Activated naive CD8-positive, alpha-beta T cell (primary cell): Measurements from ENCODE around the gene CIAO1.

Experiments used
- H3K27ac Mint-ChIP-seq: one replicate; pipeline ENCODE4 v1.8.0; 2021; ENCODE audit warnings: mixed read lengths
- H3K27me3 Mint-ChIP-seq: one replicate; pipeline ENCODE4 v1.8.0; 2021; ENCODE audit warnings: mixed read lengths
- H3K36me3 Mint-ChIP-seq: one replicate; pipeline ENCODE4 v1.8.0; 2021; ENCODE audit warnings: mixed read lengths
- H3K4me1 Mint-ChIP-seq: one replicate; pipeline ENCODE4 v1.8.0; 2021; ENCODE audit warnings: low read depth, mixed read lengths
- H3K4me3 Mint-ChIP-seq: one replicate; pipeline ENCODE4 v1.8.0; 2021; ENCODE audit warnings: mild to moderate bottlenecking, mixed read lengths
- H3K9me3 Mint-ChIP-seq: one replicate; pipeline ENCODE4 v1.8.0; 2021; ENCODE audit warnings: low read depth, mixed read lengths

Gene CIAO1

DNA sequence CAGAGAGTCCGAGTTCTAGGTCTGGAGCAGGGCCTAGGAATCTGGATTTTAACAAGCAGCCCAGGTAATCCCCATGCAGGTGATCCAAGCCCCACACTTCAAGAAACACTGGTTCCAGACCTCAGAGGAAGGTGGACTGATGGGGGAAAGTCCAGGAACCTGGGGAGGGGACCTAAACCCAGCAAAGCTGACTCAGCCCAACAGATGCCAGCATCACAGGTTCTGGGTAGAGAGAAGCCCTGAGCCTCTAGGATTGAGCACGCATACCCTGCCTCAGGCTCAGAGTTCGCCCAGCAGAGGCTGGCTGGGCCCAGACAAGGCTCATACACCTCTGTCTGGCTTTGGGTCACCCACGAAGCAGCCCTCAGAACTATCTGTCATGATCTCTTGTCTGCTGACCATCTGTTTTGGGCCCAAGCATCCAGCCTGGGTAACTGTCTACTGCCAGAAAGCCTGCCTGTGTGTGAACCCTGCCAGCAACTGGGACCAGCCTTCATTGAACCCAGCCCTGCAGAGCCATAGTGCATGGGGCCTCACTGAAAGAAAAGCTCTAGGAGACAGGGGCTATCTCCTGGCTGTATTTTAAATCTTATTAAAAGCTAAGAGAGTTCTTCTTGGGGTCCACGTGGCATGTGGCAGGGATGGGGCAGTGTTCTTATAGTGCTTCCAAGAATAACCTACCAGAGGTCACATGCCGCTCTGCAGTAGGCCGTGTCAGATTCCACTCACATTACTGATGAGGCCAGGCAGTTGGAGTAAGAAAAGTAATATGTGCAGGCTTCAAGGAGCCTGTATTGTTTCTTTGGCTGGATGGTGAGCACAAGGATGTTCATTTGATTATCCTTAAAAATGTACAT is 7.6 kb upstream of the CIAO1 start:
- H3K27ac Mint-ChIP-seq = peak overlapping the region; percentile 50
- no peaks in the 10 kb centered on the region for H3K27me3 Mint-ChIP-seq
- H3K9me3 Mint-ChIP-seq = no peaks in the 10 kb centered on the region
- H3K4me3 Mint-ChIP-seq = peak overlapping the region; percentile 32
- peaks cover 83% of the 10 kb centered on the region for H3K4me1 Mint-ChIP-seq
- peaks cover 3% of the 10 kb centered on the region for H3K36me3 Mint-ChIP-seq

DNA sequence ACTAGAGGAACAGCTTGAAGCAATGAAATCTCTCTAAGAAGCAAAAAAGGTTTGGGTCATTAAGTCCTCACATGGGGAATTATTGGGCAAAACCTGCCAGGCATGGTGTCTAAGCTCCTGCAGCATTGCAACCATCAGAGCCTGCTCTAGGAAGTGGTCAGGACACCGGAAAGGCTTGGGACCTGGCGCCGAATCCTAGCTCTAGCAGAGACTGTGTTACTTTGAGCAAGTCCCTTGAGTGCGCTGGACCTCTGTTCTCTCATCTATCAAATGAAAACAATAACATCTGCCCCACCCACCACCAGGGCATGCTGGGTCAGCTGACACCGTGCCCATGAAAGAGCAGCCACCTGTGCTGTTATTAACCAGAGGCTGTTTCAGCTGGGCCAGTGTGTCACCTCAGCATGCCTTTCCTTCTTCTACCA is 6.5 kb upstream of the CIAO1 start:
- Mint-ChIP-seq H3K4me1 (peaks cover 87% of the 10 kb centered on the region), H3K9me3 (no peaks in the 10 kb centered on the region), H3K27me3 (no peaks in the 10 kb centered on the region), H3K36me3 (peaks cover 3% of the 10 kb centered on the region), H3K27ac (peak overlapping the region; percentile 78), H3K4me3 (no peak overlapping the region)

DNA sequence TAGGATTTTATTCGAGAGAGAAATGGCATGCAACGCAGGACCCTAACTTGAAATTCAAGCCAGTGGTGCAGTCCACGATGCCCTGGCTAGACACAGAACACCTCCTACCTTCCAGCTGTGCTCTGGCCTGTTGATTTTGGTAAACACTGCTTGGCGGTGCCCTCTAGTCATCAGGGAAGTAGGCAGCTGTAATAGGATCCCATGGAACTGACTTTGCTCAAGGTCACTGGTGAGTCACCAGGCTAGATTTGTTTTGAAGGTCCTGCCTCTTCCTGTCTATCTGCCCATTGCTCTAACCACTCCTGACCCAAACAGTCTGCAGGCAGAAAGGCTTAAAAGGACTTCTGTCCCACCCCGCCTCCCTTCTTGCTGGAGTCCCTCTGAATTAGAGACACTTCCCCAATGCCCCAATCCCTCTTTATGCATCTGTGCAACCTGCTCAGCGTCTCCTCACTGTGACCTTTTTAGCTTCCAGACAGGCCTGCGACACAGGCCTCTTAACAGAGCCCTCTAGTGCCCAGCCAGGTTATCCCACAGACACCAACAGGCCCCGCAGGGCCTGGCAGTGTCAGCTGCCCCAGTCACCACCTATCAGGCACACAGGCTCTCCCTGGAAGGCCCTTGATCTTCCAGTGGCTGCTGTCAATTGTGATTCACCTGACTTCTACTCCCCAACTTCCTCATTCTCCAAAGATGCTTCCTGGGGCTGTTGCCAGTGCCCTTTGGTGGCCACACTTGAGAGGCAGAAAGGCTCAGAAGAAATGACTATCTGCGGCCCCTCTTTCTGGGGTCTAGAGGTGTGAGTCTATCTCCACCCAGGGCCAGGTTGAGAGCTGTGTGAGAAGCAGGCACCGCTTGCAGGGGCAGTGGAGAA is 5.4 kb upstream of the CIAO1 start:
- H3K27me3 Mint-ChIP-seq = no peaks in the 10 kb centered on the region
- peaks cover 2% of the 10 kb centered on the region for H3K36me3 Mint-ChIP-seq
- H3K27ac Mint-ChIP-seq = peak overlapping the region; percentile 78
- no peaks in the 10 kb centered on the region for H3K9me3 Mint-ChIP-seq
- H3K4me1 Mint-ChIP-seq = peaks cover 79% of the 10 kb centered on the region
- H3K4me3 Mint-ChIP-seq = peak overlapping the region; percentile 20

DNA sequence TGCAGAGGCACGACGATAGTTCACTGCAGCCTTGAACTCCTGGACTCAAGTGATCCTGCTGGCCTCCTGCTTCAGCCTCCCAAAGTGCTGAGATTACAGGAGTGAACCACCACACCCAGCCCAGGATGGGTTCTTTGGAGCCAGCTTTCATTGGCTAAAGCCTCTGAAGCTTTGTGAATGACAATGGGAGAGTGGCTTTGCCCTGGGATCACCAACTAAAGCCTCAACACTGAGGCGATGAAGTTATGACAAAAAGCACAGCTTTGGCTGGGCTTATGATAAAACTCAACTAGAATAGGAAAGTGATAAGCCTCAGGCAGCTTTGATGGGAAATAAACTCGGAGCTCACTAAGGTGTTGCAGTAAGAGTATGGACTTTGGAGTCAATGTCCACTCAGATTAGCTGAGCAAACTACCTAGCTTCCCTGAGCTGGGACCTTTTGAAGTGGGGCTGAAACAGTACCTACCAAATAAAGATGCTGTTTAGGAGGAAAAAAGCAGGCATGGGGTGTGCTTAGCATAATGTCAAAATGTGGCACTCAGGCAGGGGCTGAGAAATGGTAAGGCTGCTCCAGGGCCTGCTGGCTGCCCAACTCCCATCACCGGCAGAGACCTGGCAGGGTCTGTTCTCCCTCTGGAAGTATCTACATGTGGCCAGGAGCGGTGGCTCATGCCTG is 4.6 kb upstream of the CIAO1 start:
- Mint-ChIP-seq H3K4me3 (no peak overlapping the region), H3K27me3 (no peaks in the 10 kb centered on the region), H3K27ac (no peak overlapping the region), H3K4me1 (peaks cover 75% of the 10 kb centered on the region), H3K36me3 (peaks cover 2% of the 10 kb centered on the region), H3K9me3 (no peaks in the 10 kb centered on the region)

DNA sequence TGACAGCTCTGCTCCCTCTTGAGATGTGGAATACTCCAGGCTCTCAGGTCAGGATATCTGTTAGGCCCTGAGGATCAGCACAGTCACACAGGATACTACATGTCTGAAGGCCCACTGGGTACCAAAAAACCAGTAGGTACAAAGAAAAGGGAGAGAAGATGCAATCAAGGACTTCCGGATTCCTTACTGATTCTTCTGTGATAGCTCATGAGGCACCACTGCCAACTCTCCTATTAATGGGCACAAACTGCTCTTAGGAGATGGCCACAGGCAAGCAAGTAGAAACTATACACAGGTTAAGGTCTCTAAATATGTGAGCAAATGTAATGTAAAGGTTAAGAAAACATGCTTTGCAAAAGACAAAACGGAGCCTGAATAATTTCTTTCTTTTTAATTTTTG is 3.7 kb upstream of the CIAO1 start:
- peaks cover 71% of the 10 kb centered on the region for H3K4me1 Mint-ChIP-seq
- H3K4me3 Mint-ChIP-seq = no peak overlapping the region
- H3K36me3 Mint-ChIP-seq = peaks cover 2% of the 10 kb centered on the region
- no peaks in the 10 kb centered on the region for H3K9me3 Mint-ChIP-seq
- no peak overlapping the region for H3K27ac Mint-ChIP-seq
- no peaks in the 10 kb centered on the region for H3K27me3 Mint-ChIP-seq

DNA sequence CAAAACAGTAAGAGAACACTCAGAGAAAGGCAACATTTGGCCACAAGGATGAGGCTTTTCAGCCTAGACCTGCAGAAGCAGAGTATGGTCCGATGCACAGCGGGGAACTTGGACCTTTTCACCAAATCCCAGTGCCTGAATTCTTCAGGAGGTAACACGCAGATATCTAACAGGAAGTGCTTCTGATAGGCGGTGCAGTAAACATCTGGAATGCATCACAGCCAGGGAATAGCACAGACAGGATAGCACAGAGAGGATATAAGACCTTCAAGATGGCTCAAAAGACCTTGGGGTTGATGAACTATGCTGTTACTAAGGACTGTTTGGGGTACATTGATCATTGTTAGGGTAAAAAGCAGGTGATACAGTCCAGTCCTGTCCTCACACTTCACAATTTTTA is 1.9 kb upstream of the CIAO1 start:
- Mint-ChIP-seq H3K36me3 (peaks cover 11% of the 10 kb centered on the region), H3K27me3 (no peaks in the 10 kb centered on the region), H3K27ac (peak overlapping the region; percentile 18), H3K4me1 (peaks cover 69% of the 10 kb centered on the region), H3K4me3 (peak overlapping the region; percentile 88), H3K9me3 (no peaks in the 10 kb centered on the region)

DNA sequence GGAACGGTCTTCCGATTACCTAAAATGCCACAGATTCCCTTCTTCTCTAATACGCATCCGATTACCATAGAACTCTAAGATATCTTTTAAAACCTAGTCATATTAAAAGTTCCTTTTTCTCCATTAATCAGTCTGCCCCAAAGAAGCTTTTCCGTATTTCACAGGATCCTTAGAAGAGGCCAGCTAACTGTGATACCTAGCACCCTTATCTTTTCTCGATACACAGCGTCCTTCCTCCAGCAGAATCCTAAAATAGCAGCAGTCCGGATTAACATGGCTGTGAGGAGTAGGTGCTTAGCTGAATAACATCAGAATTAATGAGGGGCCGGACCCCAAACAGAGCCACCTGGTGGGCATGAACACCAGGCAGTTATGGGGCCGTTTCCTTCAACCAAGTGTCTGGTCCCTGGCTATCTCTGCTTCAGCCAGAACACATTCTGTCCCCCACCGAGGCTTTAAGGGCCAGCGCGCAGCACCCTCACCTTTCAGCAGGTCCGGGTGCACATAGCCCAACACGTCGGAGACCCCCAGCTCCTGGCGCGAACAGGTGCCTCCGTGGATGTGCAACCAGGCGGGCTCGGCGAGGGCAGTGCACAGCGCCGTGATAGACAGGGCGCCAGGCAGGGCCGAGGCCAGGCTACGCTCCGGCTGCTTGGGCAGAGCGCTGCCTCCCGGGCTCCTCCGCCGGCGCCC is 1.2 kb upstream of the CIAO1 start:
- Mint-ChIP-seq H3K27me3 (no peaks in the 10 kb centered on the region), H3K9me3 (no peaks in the 10 kb centered on the region), H3K4me3 (peak overlapping the region; percentile 88), H3K4me1 (peaks cover 62% of the 10 kb centered on the region), H3K36me3 (peaks cover 11% of the 10 kb centered on the region), H3K27ac (peak overlapping the region; percentile 37)

DNA sequence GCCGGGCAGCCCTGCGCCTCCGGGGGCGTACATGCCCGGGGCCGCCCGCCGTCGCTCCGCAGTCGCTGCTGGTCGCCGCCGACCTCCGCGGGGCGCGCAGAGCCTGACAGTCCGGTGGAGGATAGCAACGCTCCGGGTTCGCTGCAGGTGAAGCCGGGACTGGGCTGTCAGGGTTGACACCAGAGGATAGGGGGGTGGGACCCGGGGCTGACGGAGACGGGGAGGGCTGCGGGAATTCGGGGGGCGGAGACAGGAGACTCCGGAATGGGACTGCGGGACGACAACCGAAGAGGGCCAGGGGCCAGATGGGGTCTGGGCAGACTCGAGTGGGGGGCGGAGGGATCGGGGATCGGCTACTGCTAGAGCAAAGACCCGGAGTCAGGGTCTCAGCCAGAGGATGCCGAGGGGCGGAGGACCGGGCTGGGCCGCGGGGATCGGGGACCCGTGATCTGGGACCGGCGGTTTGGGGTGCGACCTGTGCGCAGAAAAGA is 631 bp upstream of the CIAO1 start:
- Mint-ChIP-seq H3K27me3 (no peaks in the 10 kb centered on the region), H3K4me3 (peak overlapping the region; percentile 97), H3K36me3 (peaks cover 11% of the 10 kb centered on the region), H3K4me1 (peaks cover 56% of the 10 kb centered on the region), H3K27ac (no peak overlapping the region), H3K9me3 (no peaks in the 10 kb centered on the region)

DNA sequence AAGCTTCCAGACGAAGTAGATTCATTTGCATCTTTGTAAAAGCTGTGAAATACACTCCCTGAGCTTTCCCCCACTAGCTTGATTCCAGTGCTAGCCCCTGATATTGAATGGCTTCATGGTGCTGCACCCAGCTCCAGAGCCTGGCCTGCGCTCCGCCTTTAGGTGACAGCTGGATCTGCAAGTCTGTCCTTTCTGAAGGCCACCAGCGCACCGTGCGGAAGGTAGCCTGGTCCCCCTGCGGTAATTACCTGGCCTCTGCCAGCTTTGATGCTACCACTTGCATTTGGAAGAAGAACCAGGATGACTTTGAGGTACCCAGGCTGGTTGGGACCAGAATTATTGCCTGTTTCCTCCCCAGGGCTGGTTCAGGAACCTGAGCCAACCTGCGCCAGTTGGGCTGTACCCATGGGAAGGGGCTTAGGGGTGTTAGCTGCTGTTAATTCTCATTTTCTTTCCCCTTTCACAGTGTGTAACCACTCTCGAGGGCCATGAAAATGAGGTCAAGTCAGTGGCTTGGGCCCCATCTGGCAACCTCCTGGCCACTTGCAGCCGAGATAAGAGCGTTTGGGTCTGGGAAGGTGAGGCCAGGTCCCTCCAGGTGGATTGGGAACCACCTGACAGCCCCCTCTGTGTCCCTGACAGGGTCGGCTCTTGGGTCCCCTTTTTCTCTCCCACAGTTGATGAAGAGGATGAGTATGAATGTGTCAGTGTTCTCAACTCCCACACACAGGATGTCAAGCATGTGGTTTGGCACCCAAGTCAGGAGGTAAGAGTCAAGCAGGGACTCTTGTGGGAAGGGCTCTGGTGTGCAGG is 1.3 kb downstream of the CIAO1 start:
- Mint-ChIP-seq H3K9me3 (no peaks in the 10 kb centered on the region), H3K4me3 (peak overlapping the region; percentile 97), H3K36me3 (peaks cover 11% of the 10 kb centered on the region)

DNA sequence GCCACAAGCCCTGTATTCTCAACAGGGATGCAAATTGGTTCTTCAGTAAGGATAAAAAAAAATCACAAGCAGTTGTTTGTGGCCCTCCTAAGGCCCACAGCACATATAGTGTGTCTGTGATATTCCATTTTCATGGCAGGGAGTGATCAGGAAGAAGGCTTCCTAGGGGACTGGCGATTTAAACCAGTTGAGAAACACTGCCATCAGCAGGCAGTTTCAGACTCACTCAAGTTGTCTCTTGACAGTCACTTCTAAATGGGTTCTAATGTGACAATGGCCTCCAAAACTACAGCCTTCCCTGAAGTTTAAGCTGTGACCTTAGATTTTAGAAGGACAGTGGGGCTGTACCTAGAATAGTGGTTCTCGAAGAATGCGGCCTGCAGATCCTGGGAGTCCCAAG is 6.0 kb downstream of the CIAO1 start:
- Mint-ChIP-seq H3K4me1 (peaks cover 18% of the 10 kb centered on the region), H3K27ac (no peak overlapping the region)

More for the DNA sequence above, 1.3 kb downstream of the CIAO1 start:
- no peaks in the 10 kb centered on the region for H3K27me3 Mint-ChIP-seq
- H3K4me1 Mint-ChIP-seq = peaks cover 44% of the 10 kb centered on the region
- peak overlapping the region; percentile 81 for H3K27ac Mint-ChIP-seq

DNA sequence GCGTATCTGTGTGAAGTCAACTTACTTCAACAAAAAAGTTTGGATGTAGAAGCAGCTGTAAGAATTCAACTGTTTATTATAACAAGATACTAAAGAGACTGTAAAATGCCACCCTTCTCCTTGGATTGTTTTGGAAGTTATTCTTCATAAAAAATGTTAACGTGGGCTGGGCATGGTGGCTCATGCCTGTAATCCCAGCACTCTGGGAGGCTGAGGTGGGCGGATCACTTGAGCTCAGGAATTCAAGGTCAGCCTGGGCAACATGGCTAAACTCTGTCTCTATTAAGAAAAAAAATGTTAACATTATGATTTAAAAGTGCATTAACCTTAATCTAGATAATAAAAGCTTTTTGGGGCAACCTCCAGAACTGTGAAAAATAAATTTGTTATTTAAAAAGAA is 7.7 kb downstream of the CIAO1 start:
- H3K27ac Mint-ChIP-seq = no peak overlapping the region
- peaks cover 3% of the 10 kb centered on the region for H3K4me1 Mint-ChIP-seq
- H3K27me3 Mint-ChIP-seq = no peaks in the 10 kb centered on the region
- no peak overlapping the region for H3K4me3 Mint-ChIP-seq
- H3K36me3 Mint-ChIP-seq = peaks cover 6% of the 10 kb centered on the region
- no peaks in the 10 kb centered on the region for H3K9me3 Mint-ChIP-seq

More for the DNA sequence above, 6.0 kb downstream of the CIAO1 start:
- no peak overlapping the region for H3K4me3 Mint-ChIP-seq
- peaks cover 11% of the 10 kb centered on the region for H3K36me3 Mint-ChIP-seq
- no peaks in the 10 kb centered on the region for H3K9me3 Mint-ChIP-seq
- H3K27me3 Mint-ChIP-seq = no peaks in the 10 kb centered on the region

DNA sequence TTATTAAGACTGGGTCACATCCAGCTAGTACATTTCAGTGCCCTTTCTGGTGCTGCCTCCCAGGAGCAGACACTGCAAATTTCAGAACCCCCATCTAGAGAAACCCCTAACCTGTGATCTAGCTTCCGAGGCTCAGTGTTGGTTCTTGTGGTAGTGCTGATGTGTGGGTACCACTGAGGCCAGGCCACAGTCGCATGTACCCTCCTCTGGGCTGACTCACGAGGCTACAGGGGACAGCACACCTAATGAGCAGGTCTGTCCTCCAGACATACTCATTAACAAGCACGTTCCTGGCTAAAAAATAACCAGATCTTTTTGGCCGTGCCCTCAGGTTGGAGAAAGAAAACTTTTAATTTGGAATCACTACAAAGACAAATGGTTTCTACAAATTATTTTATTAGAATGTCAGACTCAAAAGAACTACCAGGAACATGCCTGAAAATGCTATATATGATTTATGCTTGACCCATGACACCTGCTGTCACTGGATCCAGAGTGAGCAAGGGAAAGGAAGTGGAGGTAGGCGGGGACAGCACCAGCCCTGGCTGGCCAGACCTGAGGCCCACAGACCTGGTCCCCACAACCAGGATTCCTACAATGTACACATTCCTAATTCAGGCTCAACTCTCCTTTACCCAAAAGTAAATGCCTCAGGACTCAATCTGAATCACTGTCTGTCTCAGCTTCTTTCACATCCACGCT is 8.5 kb downstream of the CIAO1 start:
- Mint-ChIP-seq H3K27me3 (no peaks in the 10 kb centered on the region), H3K4me3 (no peak overlapping the region), H3K36me3 (peaks cover 5% of the 10 kb centered on the region), H3K4me1 (no peaks in the 10 kb centered on the region), H3K9me3 (no peaks in the 10 kb centered on the region), H3K27ac (peak overlapping the region; percentile 43)

DNA sequence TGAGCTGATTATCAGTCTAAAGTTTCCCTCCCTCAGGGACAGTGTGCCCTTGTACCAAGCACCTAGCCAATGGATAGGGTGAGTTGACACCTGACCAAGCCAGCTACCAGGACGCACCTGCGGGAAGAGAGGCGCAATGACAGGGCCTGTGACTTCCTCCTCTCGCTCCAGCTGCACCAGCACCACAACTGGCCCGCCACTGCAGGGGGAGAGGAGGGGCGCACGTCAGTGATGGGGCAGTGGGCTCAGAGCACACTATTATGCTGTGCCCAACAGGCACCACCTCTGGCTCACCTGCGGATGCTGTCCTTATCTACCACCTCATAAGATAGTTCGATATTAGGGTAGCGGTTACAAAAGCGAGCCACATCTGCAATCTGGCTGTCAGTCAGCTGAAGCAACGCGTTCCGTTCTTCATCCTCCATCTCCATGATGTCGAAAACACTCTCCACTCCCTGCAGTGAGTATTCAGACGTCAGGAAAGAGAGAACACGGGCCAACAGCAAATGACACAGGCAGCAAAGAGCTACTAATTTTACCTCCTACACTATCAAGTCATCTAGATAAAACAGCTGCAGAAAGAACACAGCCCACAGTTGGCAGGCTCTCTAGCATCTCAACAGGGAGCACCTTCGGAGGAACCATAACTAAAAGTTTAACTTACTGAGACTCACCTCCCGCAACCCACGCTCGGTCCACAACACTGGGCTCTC is 10.9 kb downstream of the CIAO1 start:
- Mint-ChIP-seq H3K27ac (no peak overlapping the region), H3K27me3 (no peaks in the 10 kb centered on the region), H3K4me1 (no peaks in the 10 kb centered on the region), H3K4me3 (no peak overlapping the region), H3K36me3 (peaks cover 10% of the 10 kb centered on the region), H3K9me3 (no peaks in the 10 kb centered on the region)
